Activated CD8-positive, alpha-beta memory T cell treated with anti-CD3 and anti-CD28 coated beads for 4 hours (primary cell): Measurements from ENCODE around the gene TMTC2.

Source experiments
- DNase-seq, 2 donors: peaks; one replicate each; pipeline ENCODE4 v3.0.0-alpha.2; 2020; ENCODE audit warnings: low read depth in 2 of 2

Gene TMTC2

GRCh38 chr12:82953397-82953796, 266.7 kb downstream of the TMTC2 start:
- no peak for DNase-seq

GRCh38 chr12:82954064-82954463, 267.4 kb downstream of the TMTC2 start:
- no peak for DNase-seq

GRCh38 chr12:82954572-82954971, 267.9 kb downstream of the TMTC2 start:
- no peak for DNase-seq

- no peak for DNase-seq
These were observed 268.3 kb downstream of the TMTC2 start for GRCh38 chr12:82955043-82955442.

GRCh38 chr12:82958966-82959365, 272.3 kb downstream of the TMTC2 start:
- no peak for DNase-seq

- no peak for DNase-seq
These were observed 273.1 kb downstream of the TMTC2 start for GRCh38 chr12:82959821-82960220.

- DNase-seq, result no peak
These were observed 275.1 kb downstream of the TMTC2 start for GRCh38 chr12:82961835-82962234.

GRCh38 chr12:82963956-82964355, 277.2 kb downstream of the TMTC2 start:
- no peak for DNase-seq

GRCh38 chr12:82964446-82964845, 277.7 kb downstream of the TMTC2 start:
- DNase-seq, result no peak

- no peak for DNase-seq
These were observed 279.4 kb downstream of the TMTC2 start for GRCh38 chr12:82966001-82966559.

GRCh38 chr12:82968631-82969367, 282.1 kb downstream of the TMTC2 start:
- no peak for DNase-seq

GRCh38 chr12:82970614-82971013, 283.9 kb downstream of the TMTC2 start:
- DNase-seq, result no peak

- no peak for DNase-seq
These were observed 284.9 kb downstream of the TMTC2 start for GRCh38 chr12:82971584-82971983.

GRCh38 chr12:82972624-82973023, 285.9 kb downstream of the TMTC2 start:
- no peak for DNase-seq

- no peak for DNase-seq
These were observed 286.9 kb downstream of the TMTC2 start for GRCh38 chr12:82973592-82973991.

- DNase-seq, result no peak
These were observed 294.4 kb downstream of the TMTC2 start for GRCh38 chr12:82981150-82981549.

- DNase-seq, result no peak
These were observed 307.4 kb downstream of the TMTC2 start for GRCh38 chr12:82994117-82994516.

- no peak for DNase-seq
These were observed 309.6 kb downstream of the TMTC2 start for GRCh38 chr12:82996168-82996812.

- DNase-seq, result no peak
These were observed 311.8 kb downstream of the TMTC2 start for GRCh38 chr12:82998509-82998908.

GRCh38 chr12:83003026-83003425, 316.3 kb downstream of the TMTC2 start:
- no peak for DNase-seq

GRCh38 chr12:83005534-83006197, 319.0 kb downstream of the TMTC2 start:
- no peak for DNase-seq

GRCh38 chr12:83008703-83009102, 322.0 kb downstream of the TMTC2 start:
- DNase-seq, result no peak
